Stimulated activated CD8-positive, alpha-beta memory T cell treated with anti-CD3 and anti-CD28 coated beads, Interleukin-2, amount 100 ng/mL, for 1 hour (primary cell): ENCODE measurements around the gene EHMT1.
"Not testable (repeated sequence)": the region's sequence is repeated elsewhere in the genome, so short reads cannot be mapped to it uniquely, and the experiment has no call there.

Experiments used
- DNase-seq, 2 donors: peaks; one replicate each; pipeline ENCODE4 v3.0.0-alpha.2; 2020; ENCODE audit warnings: low read depth in 2 of 2

The EHMT1 gene

DNA sequence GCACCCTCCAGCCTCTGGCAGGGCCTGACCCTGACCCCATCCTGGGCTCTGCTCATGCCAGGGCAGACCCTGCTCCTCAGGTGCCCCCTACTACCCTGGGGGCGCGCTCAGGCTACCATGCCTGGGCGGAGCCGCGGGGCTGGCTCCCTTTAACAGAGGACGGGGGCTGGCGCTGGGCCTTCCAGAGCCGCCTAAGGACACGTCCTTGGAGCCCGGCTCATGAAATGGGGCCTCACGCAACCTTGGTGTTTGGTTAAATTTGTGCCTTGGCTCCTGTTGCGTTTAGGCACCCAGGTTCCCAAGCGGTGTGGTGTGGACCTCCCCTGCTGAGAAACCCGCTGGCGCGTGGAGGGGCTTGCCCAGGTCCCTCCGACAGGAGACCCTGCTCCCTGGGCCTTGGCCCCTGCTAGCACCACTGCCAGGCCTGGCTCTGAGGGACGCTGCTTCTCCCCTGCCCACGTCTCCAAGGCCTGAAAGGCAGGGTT lies 3.4 kb upstream of the EHMT1 start:
- no peak for DNase-seq

DNA sequence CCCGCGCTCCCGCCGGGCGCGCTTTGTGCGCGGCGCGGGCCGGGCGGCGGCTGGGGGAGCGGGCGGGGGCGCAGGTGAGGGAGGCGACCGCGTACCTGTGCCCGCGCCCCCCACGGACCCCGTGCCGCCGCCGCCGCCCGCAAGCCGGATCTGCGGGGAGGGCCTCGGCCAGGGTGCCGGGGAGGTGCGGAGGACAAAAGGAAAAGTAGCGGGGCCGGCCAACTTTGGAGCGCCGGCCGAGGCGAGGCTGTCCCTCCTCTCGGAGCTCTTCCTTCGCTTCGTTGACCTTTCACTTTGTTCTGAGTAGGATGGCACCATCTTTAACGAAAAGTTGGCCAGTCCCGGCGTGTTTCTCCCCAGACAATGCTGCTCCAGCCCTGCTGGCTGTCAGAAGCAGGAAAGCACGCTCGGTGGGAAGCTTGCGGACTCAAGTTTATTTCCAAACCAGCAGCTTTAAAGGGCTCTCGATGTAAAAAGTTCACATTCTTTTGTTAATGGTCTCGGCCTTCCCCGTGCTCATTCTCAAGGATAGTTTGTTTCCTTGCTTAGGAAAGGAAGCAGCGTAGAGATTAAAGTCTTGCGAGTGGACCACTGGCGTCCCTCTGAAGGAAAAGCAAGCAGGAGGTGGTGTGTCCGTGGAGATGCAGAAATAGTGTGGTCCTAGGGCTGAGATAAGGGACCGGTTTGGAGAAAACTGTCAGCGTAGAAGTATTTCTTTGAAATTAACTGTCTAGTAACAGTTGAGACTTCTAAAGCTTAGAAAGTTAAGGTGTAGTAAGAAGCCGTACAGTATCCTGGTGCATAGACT lies 639 bp downstream of the EHMT1 start:
- no peak for DNase-seq

DNA sequence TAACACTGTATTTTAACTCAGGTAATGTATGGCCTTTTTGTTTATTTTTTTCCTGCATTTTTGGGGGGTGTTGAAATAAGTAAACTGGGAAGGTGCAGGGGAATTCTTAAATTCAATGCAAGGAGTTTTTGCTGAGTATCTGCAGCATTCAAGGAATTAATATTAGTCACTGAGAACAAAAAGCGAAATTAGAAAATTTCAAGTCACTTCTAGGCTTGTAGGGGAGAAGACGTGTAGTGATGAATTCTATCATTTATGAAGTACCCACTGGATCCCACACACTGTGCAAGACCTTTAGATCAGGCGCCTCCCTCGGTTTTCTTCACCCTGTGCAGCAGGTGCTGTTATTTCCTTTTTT lies 1.2 kb downstream of the EHMT1 start:
- DNase-seq: no peak

DNA sequence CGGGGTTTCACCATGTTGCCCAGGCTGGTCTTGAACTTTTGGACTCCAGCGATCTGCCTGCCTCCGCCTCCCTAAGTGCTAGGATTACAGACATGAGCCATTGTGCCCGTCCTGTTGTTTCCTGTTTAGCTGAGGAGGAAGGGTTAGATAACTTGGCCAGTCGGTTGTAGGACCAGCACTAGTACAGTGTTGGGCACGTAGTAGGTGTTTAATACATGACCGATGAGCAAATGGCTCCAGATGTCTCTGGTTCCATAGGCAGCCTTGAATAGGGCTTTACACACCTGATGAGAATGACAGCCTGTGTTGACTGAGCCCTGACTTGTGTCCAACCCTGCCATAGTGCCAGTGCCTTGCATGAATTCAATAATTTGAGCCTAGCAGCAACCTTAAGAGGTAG lies 1.8 kb downstream of the EHMT1 start:
- DNase-seq: no peak

DNA sequence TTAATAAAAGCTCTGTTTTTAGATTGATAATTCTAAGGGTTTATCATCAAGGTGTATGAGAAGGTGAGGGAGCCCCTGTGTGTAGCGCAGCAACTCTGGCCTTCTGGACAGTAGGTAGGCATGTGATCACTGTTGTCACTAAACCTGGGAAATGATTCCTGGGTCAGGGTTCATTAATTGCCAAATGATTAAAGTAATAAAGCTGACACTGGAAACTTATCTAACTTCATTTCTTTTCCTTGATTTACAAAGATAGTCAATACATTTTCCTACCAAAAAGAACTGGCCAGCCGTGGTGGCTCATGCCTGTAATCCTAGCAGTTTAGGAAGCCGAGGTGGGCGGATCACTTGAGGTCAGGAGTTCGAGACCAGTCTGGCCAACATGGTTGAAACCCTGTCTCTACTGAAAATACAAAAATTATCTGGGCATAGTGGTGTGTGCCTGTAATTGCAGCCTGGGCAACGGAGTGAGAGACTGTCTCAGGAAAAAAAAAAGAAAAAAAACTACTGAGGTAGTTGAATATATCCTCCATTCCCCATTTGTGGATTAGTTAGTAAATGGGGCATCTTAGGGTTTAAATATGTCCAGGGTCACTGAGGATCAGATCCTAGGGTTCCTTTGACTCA lies 2.4 kb downstream of the EHMT1 start:
- no peak for DNase-seq

DNA sequence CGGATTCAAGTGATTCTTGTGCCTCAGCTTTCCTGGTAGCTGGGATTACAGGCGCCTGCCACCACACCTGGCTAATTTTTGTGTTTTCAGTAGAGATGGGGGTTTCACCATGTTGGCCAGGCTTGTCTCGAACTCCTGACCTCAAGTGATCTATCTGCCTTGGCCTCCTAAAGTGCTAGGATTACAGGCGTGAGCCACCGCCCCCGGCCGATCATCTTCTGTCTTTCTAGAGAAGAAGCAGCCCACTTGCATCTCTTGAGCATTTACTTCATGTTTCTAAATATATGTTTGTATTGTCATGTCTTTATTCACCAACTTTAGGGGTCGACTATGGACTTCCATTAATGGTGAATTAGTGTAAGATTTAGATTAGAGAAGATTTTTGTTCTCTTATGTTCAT lies 3.4 kb downstream of the EHMT1 start:
- DNase-seq: not testable (repeated sequence)

DNA sequence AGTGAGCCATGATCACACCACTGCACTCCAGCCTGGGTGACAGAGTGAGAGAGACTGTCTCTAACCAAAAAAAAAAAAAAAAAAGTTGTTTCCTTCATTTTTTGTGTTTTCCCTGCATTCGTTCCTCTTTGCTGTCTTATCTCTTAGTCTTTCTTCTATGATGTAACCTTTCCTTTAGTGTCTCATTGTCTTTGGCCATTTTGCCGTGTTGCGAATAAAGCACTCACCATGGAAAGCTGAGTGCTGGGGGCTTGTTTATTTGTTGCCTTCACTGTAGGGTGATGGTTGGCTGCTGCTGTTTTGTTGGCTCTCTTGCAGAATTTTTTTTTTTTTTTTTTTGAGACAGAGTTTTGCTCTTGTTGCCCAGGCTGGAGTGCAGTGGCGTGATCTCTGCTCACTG lies 7.7 kb downstream of the EHMT1 start:
- DNase-seq: no peak

DNA sequence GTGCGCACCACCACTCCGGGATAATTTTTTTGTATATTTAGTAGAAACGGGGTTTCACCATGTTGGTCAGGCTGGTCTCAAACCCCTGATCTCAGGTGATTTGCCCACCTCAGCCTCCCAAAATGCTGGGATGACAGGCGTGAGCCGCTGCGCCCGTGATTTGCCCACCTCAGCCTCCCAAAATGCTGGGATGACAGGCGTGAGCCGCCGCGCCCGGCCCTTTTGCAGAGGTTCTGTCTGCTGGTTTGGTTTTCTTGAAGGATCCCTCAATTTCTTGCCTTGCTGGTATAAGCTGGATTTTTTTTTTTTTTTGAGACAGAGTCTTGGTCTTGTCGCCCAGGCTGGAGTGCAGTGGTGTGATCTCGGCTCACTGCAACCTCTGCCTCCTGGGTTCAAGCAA lies 8.6 kb downstream of the EHMT1 start:
- DNase-seq: not testable (repeated sequence)

DNA sequence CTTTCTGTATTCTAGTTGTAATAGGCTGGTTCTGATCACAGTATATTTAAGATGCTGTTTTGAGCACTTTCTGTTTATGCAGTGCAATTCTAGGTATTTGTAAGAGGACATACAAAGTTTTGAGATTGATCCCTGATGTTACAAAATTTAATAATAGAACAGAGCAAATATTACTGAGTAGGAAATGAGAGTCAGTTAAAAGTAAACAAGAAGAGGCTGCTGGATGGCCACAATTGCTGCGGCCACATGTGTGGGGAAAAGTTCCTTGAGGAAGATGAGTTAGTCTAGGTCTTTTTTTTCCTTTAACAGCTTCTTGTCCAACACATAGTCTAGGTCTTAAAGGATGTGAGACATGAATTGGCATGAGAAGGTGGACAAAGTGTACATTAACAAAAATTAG lies 11.3 kb downstream of the EHMT1 start:
- no peak for DNase-seq

DNA sequence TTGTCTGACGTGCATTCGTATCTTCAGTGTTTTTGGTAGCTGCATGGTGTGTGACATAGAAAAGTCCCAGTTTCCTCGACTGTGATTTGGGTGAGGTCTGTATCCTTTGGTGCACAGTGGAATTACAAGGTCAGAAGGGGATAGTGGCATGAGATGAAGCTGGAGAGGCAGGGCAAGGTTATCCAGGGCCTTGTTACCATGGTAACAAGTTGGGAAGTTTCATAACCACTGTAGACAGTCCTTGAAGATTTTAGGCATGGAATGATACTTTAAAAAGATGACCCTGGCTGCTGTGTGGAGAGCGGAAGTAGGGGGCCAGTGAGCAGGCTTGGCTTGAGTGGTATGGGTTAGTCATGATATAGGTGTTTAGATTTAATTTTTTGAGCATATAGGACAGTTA lies 11.9 kb downstream of the EHMT1 start:
- no peak for DNase-seq

DNA sequence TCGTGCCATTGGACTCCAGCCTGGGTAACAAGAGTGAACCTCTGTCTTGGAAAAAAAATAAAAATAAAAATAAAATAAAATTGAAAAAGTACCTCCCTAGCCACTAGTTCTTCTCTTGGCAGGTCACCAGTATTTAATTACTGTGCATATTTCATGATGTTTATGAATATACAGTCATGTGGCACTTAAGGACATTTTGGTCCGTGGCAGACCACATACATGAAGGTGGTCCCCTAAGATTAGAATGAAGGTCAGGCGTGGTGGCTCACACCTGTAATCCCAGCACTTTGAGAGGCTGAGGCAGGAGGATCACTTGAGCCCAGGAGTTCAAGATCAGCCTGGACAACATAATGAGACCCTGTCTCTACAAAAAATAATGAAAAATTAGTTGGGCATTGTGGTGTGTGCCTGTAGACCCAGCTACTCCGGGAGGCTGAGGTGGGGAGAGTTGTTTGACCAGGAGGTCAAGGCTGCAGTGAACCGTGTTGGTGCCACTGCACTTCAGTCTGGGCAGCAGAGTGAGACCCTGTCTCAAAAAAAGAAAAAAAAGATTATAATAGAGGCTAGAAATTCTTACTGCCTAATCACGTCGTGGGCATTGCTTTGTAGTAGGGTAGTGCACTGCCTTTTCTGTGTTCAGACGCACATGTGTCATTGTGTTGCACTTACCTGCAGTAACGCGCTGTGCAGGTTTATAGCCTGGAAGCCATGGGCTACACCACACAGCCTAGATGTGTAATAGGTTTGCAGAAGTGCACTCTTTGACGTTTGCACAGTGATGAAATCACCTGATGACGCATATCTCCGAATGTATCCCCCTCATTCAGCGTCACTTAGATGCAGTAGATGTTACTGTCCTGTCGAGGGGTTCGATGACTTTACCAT lies 12.8 kb downstream of the EHMT1 start:
- DNase-seq: no peak

DNA sequence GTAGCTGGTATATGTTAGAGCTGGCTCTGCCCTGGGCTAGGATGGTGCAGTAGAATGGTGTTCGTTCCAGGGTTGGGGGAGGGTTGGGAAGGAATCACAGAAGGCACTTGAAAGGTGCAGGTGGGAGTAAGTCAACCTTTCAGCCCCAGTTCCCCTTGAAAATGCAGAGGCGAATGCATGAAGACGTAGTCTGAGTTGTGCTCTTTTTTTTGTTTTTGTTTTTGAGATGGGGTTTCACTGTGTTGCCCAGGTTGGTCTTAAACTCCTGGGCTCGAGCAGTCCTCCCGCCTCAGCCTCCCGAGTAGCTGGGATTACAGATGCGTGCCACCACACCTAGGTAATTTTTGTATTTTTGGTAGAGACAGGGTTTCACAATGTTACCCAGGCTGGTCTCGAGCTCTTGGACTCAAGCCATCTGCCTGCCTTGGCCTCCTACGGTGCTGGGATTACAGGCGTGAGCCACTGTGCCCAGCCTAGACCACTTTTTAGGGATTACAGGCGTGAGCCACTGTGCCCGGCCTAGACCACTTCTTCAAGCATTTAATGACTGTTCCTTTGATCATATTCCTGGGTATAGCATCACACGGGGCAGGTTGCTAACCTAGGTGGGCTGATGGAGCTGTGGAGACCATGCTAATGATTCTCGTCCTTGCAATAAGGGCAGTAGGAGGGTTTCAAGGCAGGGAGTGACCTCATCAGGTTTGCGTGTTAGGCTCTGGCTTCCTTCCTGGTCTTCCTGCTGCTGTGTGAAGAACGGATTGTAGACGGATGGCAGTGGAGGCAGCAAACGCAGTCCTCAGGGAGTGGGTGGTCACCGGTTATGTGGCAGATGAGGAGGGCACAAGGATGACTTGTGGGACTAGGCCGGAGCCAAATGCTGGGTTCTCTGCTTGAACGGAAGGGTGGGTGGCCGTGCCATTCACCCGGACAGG lies 13.7 kb downstream of the EHMT1 start:
- DNase-seq: no peak

DNA sequence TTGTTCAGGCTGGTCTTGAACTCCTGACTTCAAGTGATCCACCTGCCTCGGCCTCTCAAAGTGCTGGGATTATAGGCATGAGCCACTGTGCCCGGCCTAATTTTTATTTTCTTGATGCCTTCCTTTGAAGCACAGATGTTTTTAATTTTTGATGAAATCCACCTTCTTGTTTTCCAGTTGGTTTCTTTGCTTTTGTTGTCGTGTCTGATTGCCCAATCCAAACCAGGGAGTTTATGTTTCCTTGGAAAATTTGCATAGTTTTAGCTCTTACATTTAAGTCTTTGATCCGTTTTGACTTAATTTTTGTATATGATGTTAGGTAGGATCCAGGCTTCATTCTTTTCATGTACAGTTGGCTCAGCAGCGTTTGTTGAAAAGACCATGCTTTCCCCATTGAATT lies 15.2 kb downstream of the EHMT1 start:
- DNase-seq: no peak

DNA sequence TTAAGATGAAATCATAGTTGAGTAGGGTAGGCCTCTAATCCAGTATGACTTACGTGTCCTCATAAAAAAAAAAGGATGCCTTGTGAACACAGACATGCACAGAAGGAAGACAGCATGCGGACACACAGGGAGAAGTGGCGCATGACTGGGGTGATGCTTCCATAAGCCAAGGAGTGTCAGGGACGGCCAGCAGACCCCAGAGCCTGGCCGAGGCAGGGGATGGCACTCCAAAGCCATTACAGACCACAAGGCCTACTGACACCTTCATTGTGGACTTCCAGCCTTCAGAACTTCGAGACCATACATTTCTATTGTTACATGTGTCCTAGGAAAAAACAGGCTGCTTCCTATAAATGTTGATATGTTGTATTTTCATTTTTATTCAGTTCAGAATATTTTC lies 19.9 kb downstream of the EHMT1 start:
- DNase-seq: no peak

DNA sequence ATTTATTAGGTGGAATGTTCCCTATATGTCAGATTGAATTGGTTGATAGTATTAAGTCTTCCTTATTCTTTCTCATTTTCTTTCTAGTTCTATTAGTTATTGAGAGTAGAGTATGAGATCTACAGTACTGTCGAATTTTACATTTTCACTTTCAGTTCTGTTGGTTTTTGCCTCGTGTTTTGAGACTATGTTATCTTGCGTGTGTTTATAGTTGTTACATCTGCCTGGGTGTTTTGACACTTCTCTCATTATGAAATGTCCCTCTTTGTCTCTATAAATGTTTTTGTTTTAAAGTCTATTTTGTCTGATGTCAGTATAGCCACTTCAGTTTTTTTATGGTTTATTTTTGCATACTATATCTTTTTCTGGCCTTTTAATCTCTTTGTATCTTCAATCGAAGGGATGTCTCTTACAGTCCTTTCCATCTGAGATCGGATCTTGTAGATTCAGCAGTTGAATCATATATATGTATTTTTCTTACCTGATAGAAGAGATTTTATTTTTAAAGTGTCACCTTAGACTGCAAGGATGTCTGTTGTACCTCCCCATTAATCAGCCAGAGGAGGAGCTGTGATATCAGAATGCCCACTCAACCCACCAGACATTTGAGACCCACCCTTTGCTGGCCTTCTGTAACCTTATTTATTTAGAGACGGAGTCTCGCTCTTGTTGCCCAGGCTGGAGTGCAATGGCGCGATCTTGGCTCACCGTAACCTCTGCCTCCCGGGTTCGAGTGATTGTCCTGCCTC lies 20.7 kb downstream of the EHMT1 start:
- DNase-seq: no peak

DNA sequence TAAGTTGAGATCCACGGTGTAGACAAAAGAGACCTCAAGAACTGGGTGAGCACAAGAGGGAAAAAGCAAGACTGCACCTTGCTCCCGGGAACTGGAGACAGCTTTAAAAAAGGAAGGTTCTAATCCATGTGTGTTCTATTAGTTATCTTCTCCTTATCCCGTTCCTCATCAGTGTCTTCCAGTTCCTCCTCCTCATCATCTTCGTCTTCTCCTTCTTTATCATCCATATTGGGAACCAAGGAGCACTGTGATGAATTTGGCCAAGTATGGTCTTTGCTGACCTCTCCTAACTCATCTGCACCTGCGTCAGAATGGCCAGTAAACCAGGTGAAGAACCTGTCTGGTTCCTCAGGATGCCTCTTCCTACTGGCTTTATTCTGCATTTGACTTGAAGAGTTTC lies 22.1 kb downstream of the EHMT1 start:
- no peak for DNase-seq

DNA sequence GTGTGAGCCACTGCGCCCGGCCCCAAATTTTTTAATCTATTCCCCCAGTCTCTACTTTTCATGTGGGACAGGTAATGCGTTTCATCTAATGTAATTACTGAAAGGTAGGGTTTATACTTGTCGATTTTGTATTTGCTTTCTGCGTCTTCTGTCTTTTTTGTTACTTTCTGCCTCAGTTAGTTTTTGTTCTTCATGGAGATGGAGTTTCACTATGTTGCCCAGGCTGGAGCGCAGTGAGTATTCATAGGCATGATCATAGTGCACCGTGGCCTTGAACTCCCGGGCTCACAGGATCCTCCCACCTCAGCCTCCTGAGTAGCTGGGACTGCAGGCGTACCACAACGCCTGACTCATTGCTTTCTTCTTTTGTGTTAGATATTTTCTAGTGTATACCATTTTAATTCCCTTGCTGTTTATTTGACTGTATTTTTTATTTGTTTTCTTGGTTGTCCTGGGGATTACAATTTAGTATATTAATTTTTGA lies 23.4 kb downstream of the EHMT1 start:
- no peak for DNase-seq

DNA sequence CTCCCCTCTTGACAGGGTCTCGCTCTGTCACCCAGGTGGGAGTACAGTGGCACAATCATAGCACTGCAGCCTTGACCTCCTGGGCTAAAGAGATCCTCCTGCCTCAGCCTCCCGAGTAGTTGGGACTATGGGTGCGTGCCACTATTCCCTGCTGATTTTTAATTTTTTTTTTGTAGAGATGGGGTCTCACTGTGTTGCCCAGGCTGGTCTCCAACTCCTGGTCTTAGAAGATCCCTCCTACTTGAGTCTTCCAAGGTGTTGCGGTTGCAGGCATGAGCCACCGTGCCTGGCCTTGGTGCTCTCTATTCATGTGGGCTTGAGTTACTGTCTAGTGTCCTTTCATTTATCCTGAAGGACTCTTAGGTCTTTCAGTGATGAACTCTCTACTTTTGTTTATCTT lies 24.1 kb downstream of the EHMT1 start:
- no peak for DNase-seq

DNA sequence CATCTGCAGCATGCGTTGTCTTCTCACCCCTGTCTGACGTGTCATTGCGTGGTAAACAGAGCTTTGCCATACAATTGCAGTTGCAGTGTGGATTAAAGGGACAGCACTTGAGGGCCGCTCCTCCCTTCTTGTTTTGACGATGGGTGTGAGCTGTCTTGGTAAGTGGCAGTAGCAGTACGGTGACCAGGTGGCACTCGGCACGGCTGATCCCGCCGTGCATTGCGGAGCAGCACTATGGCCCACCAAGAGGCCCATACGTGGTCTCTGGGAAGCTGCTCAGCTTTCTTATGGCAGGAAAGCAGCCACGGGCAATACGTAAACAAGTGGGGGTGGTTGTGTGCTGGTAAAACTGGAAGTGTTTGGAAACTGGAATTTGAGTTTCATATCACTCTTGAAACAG lies 25.1 kb downstream of the EHMT1 start:
- no peak for DNase-seq

DNA sequence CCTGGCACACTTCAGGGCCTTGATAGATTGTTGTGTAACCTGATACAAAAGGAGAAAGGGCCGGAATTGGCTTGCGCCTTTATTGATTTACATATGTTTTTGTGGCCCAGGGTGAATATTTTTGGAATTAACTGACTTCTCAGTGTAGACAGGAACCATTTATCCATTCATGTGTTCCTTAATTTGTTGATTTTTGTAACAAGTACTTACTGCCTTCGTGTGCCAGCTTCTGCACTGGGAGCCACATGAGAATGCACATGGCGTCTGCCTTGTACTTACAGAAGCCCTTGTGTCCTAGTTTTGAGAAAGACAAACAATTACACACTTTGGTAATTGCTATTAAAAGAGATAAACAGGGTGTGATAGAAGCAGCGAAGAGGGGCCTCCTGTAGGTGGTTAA lies 26.4 kb downstream of the EHMT1 start:
- DNase-seq: no peak

DNA sequence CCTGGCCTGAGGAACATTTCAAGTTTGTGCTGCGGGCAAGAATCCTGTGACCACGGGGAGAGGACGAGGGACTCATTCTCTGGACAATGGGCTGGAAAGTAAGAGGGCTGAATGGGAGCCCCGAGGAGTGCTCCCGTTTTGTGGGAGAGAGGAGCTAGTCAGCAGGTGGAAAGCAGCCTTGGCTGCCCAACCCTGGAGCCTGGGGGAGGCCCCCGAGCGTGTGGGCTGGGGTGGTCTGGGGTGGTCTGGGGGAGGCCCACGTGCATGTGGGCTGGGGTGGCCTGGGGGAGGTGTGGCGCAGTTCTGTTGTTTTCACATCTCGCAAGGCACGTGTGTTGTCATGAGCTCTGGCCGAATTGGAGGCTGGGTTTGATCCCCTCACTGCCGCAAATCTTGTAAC lies 27.5 kb downstream of the EHMT1 start:
- no peak for DNase-seq
